GM12878 (cell line): ENCODE measurements around the gene ZYG11B. TPM values are rescaled to one million over a fixed set of nuclear protein-coding genes. Genes with fewer than 3 reads are reported as not detected.

Experiments used
- BHLHE40 ChIP-seq, 2 experiments: fragments of 450-650 bp in 1 of 2; IDR thresholded peaks; 2 replicates each; pipeline ENCODE4 v1.6.1; 2011 to 2017; ENCODE audit warnings: low read depth in 2 of 2, borderline replicate concordance in 1 of 2, improper control_type of control experiment in 1 of 2, low read length in 1 of 2, mild to moderate bottlenecking in 1 of 2
- CEBPZ ChIP-seq: fragments of 150-350 bp; IDR thresholded peaks from 2 replicates; pipeline ENCODE4 v1.6.1; 2016; ENCODE audit warnings: low read depth, low read length
- GATAD2B ChIP-seq: fragments of 450-650 bp; conservative IDR thresholded peaks from 2 replicates; pipeline ENCODE4 v1.6.1; 2017; ENCODE audit warnings: low read depth, mild to moderate bottlenecking, moderate library complexity
- HCFC1 ChIP-seq: fragments of 150-350 bp; IDR thresholded peaks from 2 replicates; pipeline ENCODE4 v1.6.1; 2014; ENCODE audit warnings: low read length
- IKZF1 ChIP-seq: fragments of 450-650 bp; conservative IDR thresholded peaks from 2 replicates; pipeline ENCODE4 v1.6.1; 2017; ENCODE audit warnings: antibody characterized with exemption, mild to moderate bottlenecking
- IKZF2 ChIP-seq, 2 experiments: fragments of 450-650 bp; IDR thresholded peaks; 2 replicates each; pipeline ENCODE4 v1.6.1; 2017; ENCODE audit warnings: mild to moderate bottlenecking in 2 of 2, moderate library complexity in 2 of 2
- NFYA ChIP-seq: IDR thresholded peaks from 2 replicates; pipeline ENCODE4 v1.6.1; 2011; ENCODE audit warnings: low read depth, mild to moderate bottlenecking, low read length, improper control_type of control experiment, borderline replicate concordance
- PAX5 ChIP-seq: IDR thresholded peaks from 2 replicates; pipeline ENCODE4 v1.6.1; 2011; ENCODE audit warnings: low read depth, low read length, borderline replicate concordance
- POLR2AphosphoS5 ChIP-seq: IDR thresholded peaks from 2 replicates; pipeline ENCODE4 v1.6.1; 2011; ENCODE audit warnings: mild to moderate bottlenecking, low read length, inconsistent platforms
- RAD21 ChIP-seq: IDR thresholded peaks from 2 replicates; pipeline ENCODE4 v1.6.1; 2011; ENCODE audit warnings: mild to moderate bottlenecking, low read depth, low read length, moderate library complexity; ENCODE audit not compliant: insufficient read depth
- SP1 ChIP-seq: IDR thresholded peaks from one replicate; pipeline ENCODE4 v1.6.1; 2011; ENCODE audit warnings: low read depth, low read length
- YY1 ChIP-seq: IDR thresholded peaks from 2 replicates; pipeline ENCODE4 v1.6.1; 2011; ENCODE audit warnings: low read depth, mild to moderate bottlenecking, low read length
- ZNF207 ChIP-seq: fragments of 450-650 bp; IDR thresholded peaks from 2 replicates; pipeline ENCODE4 v1.6.1; 2014; ENCODE audit warnings: antibody characterized with exemption, mild to moderate bottlenecking, borderline replicate concordance
- polyA plus RNA-seq, 11 experiments: library from polyadenylated mRNA; depleted of rRNA in 4 of 11; unstranded in 6 of 11; stranded (reverse) in 5 of 11; fragments of >200 nt; fragmentation: Nextera tagmentation in 4 of 11; fragmentation: Illumina TruSeq in 1 of 11; extraction: Ambion mirVana in 4 of 11; extraction: Trizol in 1 of 11; gene quantifications; 1 replicate in 1 of 11; 2 replicates in 10 of 11; pipeline versions ENCODE4 v1.2.1 to v1.2.3, GENCODE V29; 2011 to 2016; ENCODE audit warnings: inconsistent platforms in 2 of 11, missing spikeins in 2 of 11, low read depth in 1 of 11
- total RNA-seq, 4 experiments: library from RNA; depleted of rRNA in 3 of 4; stranded (reverse); fragments of >200 nt in 3 of 4; fragmentation: Illumina TruSeq in 1 of 4; extraction: Trizol in 1 of 4; gene quantifications; 2 replicates each; pipeline versions ENCODE4 v1.2.1 to v1.2.3, GENCODE V29; 2013 to 2021
- TF ChIP-seq, protein P1 (sequence below): IDR thresholded peaks from 2 replicates; pipeline ENCODE4 v1.6.1; 2011; ENCODE audit warnings: low read depth, low read length, improper control_type of control experiment, borderline replicate concordance
- TF ChIP-seq, protein P2 (sequence below): fragments of 450-650 bp; IDR thresholded peaks from 2 replicates; pipeline ENCODE4 v1.6.1; 2016; ENCODE audit warnings: mild to moderate bottlenecking

ZYG11B gene
- total and polyA plus RNA-seq, 10 of the 15 experiments (the other 5 are each of a cell fraction or from before 2014, with no cell fraction given): 1.8 to 8.5 (median 5.3) TPM

DNA sequence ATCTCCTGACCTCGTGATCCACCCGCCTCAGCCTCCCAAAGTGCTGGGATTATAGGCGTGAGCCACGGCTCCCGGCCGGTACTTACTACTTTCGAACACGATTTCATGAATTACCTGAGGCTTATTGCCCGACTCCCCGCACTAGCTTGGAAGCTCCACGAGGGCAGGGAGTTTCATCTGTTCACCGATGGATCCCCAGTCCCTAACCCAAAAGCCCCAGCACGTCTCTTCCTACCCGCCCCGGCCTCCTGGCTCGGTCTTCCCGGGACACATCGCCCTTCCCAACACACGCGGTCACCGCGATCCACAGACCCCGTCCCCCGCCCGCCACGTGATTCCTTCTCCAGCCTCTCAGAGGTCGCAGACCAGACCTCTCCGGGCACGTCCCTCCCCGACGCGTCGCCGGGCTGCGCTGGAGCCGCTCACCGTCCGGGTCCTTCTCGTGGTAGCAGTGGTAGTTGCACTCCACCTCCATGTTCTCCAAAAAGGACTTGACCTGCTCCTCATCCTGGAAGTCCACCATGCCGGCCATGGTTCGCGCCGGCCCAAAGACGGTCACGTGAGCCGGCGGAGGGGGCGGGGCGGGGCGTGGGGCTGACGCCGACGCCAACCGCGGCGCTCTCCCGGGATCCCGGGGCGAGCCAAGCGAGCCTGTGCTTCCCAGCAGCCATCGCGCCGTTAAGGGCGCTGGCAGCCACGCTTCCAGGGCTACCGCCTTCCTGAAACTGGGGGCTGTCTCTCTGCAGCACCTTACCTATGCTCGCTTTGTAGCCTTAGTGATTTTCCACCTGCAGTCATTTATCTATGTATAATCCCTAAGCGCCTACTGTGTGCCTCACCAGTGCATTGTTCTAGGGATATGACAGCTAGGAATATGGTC lies 28.2 kb upstream of the ZYG11B start, which contains the start of gene COA7 (continued):
- TF ChIP-seq CEBPZ: no peak
- no peak for TF ChIP-seq PAX5
- TF ChIP-seq YY1: peak; percentile 90
- peak; percentile 74 for TF ChIP-seq IKZF1
- TF ChIP-seq GATAD2B: peak; percentile 55
- TF ChIP-seq, protein P1, sequence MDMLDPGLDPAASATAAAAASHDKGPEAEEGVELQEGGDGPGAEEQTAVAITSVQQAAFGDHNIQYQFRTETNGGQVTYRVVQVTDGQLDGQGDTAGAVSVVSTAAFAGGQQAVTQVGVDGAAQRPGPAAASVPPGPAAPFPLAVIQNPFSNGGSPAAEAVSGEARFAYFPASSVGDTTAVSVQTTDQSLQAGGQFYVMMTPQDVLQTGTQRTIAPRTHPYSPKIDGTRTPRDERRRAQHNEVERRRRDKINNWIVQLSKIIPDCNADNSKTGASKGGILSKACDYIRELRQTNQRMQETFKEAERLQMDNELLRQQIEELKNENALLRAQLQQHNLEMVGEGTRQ: peak; percentile 28
- peak; percentile 37 for TF ChIP-seq SP1
- TF ChIP-seq POLR2AphosphoS5: peak; percentile 50; the same call in 1 of the 2 replicates
- TF ChIP-seq, protein P2, sequence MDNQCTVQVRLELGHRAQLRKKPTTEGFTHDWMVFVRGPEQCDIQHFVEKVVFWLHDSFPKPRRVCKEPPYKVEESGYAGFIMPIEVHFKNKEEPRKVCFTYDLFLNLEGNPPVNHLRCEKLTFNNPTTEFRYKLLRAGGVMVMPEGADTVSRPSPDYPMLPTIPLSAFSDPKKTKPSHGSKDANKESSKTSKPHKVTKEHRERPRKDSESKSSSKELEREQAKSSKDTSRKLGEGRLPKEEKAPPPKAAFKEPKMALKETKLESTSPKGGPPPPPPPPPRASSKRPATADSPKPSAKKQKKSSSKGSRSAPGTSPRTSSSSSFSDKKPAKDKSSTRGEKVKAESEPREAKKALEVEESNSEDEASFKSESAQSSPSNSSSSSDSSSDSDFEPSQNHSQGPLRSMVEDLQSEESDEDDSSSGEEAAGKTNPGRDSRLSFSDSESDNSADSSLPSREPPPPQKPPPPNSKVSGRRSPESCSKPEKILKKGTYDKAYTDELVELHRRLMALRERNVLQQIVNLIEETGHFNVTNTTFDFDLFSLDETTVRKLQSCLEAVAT: no peak
- TF ChIP-seq HCFC1: no peak
- no peak for TF ChIP-seq RAD21
- TF ChIP-seq ZNF207: 0 out of 2 replicates have a peak, but pooled peaks have one; percentile 29
- peak; percentile 53 to 67; a peak in 3 of 4 replicates for TF ChIP-seq IKZF2 (IDR thresholded peaks at IDR 0.05)
- no peak for TF ChIP-seq NFYA
- TF ChIP-seq BHLHE40 (IDR thresholded peaks at IDR 0.05; ENCODE audit: borderline replicate concordance in 1 of 2, low read depth in 2 of 2, low read length in 1 of 2): peak; percentile 82 to 95
